GM12801 (cell line): ENCODE results near the gene DYNLRB2.

Experiments
- CTCF ChIP-seq: IDR thresholded peaks from one replicate; pipeline ENCODE4 v1.5.1; 2011; ENCODE audit warnings: control low read depth; ENCODE audit not compliant: insufficient read length; ENCODE audit errors: extremely low read depth

DYNLRB2 gene

GRCh38 chr16:80586476-80586875, 45.7 kb downstream of the DYNLRB2 start:
- no peak for TF ChIP-seq CTCF

GRCh38 chr16:80587071-80587470, 46.3 kb downstream of the DYNLRB2 start:
- no peak for TF ChIP-seq CTCF

- no peak for TF ChIP-seq CTCF
These were observed 50.5 kb downstream of the DYNLRB2 start for GRCh38 chr16:80591071-80591915.

DNA sequence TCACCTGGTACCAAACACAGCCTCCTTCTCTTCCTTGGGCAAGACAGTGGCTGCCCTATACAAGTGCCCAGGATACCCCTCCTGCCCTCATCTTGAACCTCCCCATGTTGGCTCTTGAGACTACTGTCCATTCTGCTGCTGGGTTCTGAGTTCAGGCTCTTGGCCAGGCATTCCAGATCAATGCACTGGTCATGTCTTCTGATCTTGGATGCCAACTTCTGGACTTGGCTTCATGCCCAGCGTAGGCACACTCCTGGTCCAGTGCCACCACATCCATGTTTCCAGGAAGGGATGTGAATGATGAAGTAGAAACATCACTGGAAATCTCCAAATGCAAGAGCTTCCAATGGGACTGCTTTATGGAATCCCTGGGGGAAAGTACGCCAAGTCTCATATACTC, 51.5 kb downstream of the DYNLRB2 start:
- no peak for TF ChIP-seq CTCF

DNA sequence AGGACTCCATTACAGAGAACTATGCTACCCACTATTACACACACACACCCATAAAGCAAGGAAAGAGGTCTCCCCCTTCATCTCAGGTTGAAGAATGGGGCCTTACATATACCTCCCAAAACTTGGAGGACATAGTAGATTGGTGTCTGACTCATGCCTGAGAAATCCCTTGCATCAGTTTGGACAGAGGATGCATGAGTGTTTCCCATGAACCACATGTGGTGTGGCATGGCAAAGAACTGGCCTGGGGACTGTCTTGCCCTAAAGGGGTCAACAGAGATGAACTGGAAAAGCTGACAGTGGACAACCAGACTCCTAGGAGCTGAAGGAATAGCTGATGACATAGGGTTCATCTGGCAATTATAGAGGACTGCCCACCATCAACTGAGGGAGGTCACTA, 54.0 kb downstream of the DYNLRB2 start:
- TF ChIP-seq CTCF: no peak

DNA sequence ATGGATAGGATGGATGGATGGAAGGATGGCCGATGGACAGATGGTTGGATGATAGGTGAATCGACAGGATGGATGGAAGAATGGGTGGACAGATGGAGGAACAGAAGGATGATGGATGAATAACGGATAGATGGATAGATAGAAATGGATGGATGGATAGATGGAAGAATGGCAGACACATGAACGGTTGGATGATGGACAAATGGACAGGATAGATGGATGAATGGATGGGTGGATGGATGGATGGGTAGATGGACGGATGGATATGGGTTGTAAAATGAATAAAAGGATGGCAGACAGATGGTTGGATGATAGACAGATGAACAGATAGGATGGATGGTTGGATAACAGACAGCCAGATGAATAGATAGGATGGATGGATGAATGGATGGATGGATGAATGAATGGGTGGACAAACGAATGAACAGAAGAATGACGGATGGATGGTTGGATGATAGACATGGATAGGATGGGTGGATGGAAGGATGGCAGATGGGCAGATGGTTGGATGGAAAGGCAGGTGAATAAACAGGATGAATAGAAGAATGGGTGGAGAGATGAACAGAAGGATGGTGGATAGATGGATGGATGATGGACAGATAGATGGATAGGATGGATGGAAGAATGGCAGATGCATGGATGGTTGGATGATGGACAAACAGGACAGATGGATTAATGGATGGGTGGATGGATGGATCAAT, 55.9 kb downstream of the DYNLRB2 start:
- no peak for TF ChIP-seq CTCF

GRCh38 chr16:80599466-80599865, 58.7 kb downstream of the DYNLRB2 start:
- TF ChIP-seq CTCF: no peak
